OCI-LY1 (cell line): ENCODE results near the gene NFILZ.

Experiments
- CTCF ChIP-seq: fragments of 200-600 bp; sonication (generic), shearing (Covaris generic); IDR thresholded peaks from 2 replicates; pipeline ENCODE4 v1.5.1; 2017; ENCODE audit warnings: mild to moderate bottlenecking, antibody characterized with exemption, low read length, moderate library complexity, mixed read lengths
- EZH2 ChIP-seq: fragments of 200-600 bp; sonication (generic), shearing (Covaris generic); IDR thresholded peaks from 2 replicates; pipeline ENCODE4 v1.8.0; 2017; ENCODE audit warnings: borderline replicate concordance, mixed run types, mild to moderate bottlenecking, antibody characterized with exemption, low read length, moderate library complexity, mixed read lengths

DNA sequence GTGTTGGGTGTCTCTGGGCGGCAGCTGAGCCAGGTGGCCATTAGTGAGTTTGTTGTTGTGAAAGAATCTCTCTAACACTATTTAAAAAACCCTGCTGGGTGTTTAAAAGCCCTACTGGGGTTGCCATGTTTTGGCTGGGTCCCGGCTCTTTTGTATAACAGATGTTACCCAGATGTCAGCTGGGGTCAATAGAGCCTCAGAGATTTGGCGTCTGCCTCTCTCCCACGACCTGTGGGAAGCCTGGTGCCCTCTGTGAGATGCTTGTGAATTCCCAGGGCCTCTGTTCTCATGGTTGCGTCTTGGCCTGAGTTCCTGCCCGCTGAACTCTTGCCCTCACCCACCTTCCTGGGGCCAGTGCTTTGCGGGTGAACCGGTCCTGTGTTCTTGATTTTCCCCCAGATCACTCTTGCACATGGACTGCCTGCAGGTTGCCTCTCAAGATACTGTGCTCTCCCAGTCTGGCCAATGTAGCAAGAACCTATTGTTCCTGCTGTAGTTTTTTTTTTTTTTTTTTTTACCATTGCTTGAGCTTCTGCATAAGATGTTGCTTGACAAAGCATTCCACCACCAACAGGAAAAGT, 9.5 kb downstream of the NFILZ start:
- TF ChIP-seq CTCF (no peak), EZH2 (no peak)
